GM18868 (cell line): ENCODE results near the gene LEPR.

Experiments used
- ATAC-seq: cut with Tn5 transposase; IDR thresholded peaks from one replicate; pipeline ENCODE4 v1.9.1; 2021; ENCODE audit warnings: mild to moderate bottlenecking, moderate library complexity; ENCODE audit not compliant: unreplicated experiment

Gene LEPR

DNA sequence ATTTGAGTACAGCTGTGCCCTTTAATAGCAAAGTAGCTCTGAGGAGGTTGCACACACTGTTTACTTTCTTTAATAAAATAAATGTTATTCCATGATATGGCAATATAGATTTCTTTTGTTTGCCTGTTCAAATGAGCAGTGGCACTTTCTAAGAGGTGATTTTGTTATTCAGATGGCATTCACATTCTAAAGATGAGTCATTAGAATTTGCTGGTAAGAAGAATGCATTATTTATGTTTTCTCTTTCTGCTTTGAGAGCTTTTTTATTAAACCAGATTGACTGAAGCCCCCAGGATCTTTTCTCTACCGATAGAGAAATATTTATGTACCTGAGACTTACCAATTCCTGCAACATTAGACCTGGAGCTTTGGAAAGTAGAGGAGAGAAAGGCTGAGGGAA is 11.2 kb upstream of the LEPR start:
- ATAC-seq = no peak

DNA sequence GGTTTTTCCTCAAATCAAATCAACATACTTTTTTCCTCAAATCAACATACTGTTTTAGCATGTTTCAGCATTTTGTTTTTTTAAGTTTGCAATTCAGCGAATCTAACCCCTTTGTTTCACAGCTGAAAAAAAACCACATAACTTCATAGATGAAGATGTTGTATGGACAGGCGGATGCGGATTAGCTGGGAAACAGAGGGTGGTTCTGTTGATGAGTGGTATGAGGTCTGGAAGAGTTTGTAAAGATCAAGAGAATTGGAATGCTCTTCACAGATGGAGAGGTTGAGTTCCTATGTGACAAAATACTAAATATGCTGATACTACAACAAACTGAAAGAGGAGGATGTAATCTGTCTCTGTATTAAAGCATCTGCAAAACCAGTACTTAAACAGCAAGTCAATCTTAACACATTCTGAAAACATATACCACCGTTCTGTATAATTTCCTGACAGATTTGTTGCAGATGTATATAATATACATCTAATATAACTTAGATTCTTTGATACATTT is 10.6 kb upstream of the LEPR start:
- no peak for ATAC-seq

DNA sequence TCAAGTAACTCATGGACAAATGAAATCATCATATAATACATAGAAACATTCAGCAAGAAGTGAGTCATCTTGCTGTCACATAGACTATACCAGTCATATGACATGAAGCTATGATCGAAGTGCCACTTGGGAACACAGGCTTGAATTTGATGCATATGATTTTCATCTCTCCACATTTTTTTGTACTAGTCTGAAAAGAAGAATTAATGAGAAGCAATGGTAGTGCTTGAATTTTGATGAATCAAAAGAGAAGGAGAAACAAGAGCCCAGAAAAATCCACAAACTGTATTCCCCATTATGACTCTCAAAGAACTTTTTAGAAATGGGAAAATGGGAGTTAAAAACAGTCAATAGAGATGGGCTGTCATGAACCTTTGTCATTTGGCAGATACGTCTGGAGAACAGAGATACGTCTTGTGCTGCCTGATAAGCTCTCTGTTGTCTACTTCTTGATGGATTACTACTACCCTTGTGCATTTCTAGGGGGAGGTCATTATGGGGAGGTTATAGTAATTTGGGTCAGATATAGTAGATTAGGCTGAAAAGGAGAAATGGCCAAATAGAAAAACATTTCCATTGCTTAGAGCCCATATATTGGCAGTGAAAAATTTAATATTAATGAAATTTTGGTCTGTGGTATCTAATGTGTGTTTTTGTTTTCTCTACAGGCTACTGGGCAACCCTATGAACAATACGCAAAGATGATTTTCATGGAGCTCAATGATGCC is 8.0 kb upstream of the LEPR start:
- ATAC-seq = no peak

DNA sequence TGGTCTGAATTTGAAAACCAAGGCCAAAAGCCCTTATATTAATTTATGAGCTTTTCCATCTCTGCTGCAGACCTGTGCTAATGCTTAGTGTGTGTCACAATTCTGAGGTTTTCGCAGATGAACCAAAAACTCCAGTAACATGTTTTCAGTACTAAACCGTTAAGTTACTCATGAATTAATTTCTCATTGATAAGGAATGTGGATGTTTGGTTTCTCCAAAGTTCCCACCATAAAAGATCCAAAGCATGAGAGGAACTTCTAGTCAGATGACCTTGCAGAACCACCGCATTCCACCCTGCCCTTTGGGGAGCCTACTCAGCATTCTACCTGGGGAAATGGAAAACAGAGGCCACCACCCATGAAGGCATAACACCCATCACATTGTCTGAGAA is 7.5 kb upstream of the LEPR start:
- no peak for ATAC-seq

DNA sequence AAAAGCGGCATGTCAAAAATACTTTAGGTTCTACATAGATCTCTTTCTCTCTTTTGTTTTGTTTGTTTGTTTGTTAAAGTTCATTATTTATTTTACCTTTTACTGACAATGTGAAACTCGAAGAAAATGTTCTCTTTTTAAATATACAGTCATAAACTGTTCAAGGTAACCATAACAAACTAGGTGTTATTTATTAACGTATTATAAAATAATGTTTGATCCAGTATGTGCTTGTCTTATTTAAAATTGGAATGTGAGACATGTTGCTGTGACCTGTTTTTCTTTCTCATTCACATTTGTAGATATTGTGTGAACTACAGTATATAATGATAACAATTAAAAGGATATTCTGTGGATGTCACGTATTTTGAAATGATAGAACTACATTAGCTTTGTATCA is 5.9 kb upstream of the LEPR start:
- ATAC-seq = no peak

DNA sequence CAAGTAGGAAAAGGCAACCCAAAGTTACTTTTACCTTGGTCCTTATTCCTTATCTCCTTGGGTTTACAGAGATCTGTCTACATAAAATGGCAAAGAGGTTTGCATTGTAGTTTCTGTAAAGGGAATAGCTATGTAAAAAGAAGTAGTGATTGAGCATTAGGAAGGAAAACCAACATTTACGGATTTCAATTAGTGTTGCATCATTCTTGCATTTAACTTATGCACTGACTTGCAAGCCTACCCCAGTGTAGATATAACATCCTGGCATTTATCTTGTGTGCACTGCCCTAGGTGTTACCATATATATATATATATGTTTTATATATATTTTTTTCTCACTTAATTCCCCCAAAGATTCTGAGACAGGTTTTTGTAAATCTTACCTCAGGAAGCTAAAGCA is 3.7 kb upstream of the LEPR start:
- no peak for ATAC-seq

DNA sequence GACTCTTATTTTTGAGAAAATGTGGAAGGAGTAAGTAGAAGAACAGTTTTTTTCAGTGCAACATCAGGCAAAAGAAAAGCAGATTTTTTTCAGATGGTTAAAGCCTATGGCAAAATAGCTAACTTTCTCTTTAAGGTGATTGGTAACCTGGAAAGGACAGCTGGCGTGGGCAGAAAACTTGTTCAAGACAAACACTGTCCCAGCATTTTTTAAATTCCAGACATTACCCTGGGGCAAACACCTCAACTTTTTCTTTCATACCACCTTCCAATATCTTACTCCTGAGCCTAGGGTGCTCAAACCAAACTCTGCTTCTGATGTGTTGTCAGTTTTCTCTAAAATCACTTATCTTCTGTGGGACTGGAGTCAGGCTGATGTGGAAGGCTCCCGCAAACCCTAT is 2.7 kb upstream of the LEPR start:
- no peak for ATAC-seq

DNA sequence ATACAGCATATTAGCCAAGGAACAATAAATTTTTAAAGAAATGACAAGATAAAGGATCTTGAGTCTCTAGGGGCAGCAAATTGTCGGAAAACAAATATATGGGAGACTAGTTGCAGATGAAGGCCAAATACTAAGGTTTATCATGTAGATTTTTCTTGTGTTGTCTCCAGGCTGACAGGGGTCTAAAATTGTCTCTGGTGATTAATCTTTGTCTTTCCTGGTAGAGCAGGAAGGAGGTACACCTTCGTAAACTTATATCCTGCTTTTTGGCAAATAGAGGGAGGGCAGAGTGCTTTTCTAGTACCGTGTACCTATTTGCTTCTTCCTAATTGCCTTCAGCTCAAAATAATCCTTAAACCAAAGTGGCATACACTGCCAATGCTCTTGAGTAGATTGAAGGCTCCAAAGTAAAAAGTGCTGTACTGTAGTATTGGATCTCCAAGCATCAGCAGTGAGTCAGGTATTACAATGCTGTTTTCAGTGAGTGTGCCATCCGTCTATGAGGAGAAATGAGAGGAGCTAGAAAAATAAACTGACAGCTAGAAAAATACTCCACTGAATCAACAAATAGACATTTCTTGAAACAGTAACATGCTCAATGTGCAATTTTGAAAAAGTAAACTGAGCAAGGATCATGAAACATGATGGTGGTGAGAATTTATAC is 1.8 kb upstream of the LEPR start:
- no peak for ATAC-seq

DNA sequence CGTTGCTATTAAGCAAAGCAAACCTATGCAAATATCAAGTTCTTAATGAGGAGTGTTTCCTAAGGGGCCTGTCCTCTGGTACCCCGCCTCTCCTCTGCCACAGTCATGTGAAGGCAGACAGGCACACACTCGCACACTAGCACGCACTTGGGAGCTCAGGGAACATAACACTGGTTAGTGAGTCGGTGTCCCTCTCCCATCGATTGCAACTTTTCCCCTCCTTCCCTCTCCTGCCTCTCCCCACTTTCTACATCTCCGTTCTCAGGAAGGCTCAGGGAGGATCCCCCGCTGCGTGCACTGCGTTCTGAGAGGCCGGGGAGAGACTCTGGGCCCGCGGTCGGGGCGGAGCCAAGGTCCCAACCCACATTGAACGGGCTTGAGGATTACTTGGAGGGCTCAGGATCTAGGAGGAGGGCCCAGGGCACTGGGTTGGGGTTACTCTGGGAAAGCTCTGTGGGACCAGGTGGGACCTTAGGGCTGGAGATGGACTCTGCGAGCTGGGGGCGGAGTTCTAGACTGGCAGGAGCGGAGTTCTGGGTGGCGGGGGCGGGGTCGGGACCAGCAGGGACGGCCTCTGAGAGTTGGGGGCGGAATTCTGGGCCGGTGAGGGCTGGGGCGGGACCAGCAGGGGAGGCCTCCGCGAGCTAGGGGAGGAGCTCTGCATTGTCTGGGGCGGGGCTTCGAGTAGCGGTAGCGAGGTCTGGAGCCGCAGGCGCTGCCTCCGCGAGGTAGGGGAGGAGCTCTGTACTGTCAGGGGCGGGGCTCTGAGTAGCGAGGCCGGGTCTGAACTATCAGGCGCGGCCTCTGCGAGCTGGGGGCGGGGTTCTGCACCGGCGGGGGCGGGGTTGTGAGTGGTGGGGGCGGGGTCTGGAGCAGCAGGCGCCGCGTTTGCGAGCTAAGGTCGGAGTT is 533 bp upstream of the LEPR start:
- ATAC-seq = peak; percentile 91

DNA sequence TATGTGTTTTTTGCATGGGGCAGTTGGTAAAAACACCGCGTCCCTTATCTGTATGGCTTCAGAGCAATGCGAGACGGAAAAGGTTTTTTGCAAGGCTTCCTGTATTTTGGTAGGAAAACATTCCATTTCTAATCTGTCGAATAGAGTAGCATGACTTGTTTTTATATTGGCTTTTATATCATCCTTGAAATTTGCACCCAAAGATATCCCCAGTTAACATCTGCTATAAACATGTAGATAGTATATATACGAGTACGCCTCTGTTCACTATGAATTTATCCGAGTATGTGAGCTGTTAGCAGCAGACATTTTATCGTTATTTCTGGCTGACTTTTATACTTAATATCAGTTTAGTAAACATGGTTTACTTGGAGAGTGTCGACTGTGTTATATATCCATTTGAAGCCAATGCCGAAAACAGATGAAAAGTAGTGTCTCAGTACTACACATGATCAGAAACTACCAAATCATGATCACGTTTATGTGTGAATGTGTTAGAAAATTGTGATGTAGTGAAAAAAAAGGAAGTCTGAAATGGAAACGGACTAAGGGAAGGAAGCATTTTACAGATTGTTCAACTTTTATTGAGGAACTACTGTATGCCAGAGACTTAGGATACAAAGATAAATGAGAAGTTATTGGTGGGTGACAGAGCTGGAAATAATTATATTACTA is 1.0 kb downstream of the LEPR start:
- no peak for ATAC-seq

DNA sequence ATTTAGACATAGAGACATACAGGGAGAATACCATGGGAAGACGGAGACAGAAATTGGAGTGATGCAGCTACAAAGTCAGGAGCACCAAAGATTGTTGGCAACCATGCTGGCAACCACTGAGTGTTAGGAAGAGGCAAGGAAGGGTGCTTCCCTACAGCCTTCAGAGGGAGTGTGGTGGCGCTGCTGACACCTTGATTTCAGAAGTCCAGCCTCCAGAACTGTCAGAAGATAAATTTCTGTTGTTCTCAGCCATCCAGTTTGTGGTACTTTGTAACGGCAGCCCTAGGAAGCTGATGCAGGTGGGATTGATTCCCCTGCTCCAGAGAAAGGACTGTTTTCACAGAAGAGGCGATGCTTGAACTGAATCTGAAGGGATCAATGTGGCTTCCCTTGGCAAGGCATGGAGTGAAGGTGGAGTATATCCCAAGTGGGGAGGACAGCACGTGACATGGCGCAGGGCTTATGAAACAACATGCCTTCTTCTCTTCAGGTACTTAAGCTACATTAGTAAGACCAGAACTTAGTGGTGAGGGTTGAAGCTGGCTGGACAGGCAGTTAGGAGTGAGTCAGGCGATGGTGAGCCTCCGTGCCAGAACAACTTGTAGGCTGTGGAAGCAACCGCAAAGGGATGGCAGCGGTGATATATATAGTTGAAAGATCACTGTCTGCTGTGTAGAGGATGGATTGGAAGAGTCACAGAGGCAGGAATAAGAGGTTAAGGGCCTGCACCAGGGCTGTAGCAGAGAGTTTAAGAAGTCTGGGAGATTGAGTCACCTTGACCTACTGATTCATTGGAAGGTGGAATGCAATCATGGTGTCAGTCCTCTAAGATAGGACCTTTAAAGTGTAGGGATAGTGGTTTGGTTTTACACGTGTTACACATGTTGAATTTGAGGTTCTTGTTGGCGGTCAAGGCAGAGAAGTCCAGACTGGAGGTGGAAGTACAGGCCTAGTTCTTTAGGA is 2.1 kb downstream of the LEPR start:
- ATAC-seq = no peak

DNA sequence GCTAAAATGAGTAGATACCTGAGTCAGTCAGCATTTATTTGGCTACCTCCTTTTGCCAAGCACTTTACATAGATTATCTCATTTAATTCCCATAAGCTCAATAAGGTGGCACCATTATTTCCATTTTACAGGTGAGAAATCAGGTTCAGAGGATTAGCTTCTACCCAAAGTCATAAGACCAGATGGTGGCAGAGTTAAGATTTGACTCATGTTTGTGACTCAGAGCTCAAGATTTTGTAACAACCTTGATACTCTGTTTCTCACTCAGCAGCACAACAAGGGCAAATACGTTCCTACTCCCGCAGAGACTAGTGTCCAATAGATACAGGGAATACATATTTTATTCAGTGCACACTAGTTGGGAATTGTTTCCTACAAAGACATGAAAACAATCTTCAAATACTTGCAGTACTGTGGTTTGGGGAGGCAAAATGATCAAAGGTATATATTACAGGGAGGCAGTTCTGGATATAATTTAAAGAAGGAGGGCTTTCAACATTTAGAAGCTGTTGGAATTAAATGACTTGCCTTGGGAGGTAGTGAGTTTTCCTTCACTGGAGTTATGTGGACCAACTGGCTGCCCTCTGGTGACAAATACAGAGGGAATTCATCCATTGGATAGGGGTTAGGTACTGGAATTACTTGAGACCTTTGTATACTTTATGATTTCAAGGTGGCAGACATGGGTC is 3.6 kb downstream of the LEPR start:
- peak; percentile 6 for ATAC-seq

DNA sequence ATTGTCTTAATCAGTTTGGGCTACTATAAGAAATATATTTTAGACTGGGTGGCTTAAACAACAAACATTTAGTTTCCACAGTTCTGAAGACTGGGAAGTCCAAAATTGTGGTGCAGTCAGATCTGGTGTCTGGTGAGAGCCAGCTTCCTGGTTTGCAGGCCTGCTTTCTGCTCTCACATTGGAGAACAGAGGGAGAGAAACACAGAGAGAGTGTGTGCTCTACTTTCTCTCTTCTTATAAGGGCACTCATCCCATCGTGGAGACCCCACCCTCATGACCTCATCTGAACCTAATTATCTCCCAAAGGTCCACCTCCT is 4.1 kb downstream of the LEPR start:
- ATAC-seq = no peak

DNA sequence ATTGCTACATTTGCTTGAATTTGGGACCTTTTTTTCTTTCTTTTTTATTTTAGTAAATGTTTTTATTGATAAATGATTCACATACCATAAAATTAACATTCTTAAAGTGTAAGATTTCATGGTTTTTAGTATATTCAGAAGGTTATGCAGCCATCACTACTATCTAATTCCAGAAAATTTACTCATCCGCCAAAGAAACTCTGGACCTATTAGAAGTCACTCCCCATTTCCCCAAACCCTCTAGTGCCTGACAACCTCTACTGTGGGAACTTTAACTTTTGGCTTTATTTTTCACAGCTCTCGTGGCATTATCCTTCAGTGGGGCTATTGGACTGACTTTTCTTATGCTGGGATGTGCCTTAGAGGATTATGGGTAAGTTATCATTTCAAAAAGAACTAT is 4.5 kb downstream of the LEPR start:
- ATAC-seq = no peak

DNA sequence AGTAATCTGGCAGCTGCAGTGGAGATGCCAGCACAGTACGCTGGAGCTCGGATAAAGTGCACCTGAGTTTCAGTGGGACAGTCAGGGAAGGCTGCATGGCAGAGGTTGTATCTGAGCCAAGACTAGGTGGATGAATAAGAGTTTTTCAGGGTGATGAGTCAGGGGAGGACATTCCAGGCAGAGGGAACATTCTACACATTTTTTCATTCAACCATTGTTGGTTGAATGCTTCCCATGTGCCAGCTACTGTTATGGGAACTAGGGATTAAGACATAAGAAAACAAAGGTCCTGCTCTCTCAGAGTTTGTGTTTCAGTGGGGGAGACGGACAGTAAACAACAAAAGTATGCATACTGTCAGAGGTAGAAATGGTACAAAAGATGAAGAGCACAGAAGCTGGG is 5.2 kb downstream of the LEPR start:
- no peak for ATAC-seq

DNA sequence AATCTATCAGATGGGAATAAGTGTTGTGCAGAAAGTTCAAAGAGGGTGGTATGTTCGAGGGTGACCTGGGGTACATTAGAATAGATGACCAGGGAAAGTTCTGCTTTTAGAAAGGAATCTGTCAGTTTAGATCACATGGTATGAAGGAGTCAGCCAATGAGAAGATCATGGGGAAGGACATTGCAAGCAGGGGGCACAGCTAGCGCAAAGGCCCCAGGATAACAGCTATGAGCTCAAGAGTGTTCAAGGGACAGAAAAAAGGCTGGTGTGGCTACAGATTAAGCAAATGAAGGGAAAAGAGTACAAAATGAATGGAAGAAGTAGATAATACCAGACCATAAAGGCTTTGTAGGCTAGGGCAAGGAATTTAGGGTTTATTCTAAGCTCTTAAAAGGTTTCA is 8.6 kb downstream of the LEPR start:
- ATAC-seq = no peak

DNA sequence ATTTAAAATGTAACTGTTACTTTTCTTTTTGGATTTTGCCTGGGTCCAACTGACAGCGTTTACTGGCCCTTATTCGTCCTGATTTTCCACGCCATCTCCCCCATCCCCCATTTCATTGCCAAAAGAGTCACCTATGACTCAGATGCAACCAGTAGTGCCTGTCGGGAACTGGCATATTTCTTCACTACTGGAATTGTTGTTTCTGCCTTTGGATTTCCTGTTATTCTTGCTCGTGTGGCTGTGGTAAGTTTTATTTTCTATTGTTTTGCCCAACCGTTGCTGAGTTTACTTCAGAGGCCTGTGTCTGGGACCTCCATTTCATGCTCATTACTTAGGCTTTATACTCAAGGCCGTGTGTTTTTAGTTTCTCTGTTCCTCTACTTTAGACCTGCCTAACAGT is 9.3 kb downstream of the LEPR start:
- ATAC-seq = no peak

DNA sequence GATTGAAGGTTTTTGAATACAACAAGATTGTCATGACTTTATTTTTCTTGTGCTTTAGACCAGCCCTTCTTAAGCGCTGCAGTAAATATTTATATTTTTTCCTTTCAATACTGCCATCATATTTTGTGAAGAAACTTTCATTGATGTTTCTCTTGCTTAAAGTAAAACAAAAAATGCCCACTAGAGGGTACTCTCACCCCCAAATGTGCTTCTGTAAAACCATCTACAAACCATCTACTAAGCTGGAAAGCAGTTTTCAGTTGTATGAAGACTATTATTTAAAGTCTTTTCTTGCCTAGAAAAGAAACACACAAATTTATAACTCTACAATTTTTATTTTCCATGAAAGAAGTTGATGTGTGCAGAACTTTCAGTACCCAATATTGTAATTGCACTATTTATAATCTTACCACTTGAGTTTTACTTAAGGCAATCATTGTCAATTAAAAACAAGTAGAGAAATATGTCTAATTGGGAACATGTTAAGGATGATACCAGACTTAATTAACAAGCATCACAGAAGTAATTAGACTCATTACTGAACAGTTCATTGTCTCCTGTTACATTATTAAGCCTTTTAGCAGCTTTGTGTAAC is 10.7 kb downstream of the LEPR start:
- peak; percentile 67 for ATAC-seq

DNA sequence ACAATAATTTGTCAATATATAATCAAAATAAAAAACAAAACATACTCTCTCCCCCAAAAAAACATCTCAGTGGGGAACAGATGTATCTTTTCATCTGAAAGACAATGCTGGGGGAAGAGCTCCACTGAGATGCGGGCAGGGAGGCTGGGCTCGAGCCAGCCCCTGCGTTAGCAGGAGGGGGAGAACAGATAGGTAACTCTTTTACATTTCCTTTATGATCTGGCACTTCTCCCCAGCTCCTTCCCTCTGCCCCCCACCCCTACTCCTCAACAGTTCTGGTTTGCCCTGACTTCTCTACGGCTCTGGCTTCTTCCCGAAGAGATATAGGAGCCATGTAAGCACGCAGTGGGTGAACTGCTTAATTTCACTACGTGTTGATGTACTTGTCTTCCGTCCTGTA is 12.4 kb downstream of the LEPR start:
- ATAC-seq = no peak
